PFSK-1 (cell line): ENCODE data around the gene PIK3C3. TPM values are rescaled to one million over a fixed set of nuclear protein-coding genes. Genes with fewer than 3 reads are reported as not detected.

Experiments
- FOXP2 ChIP-seq: optimal IDR thresholded peaks from 2 replicates; pipeline ENCODE3; 2011; ENCODE audit warnings: borderline replicate concordance, control low read depth, inconsistent platforms; ENCODE audit not compliant: insufficient read depth; ENCODE audit errors: extremely low read length, extremely low read depth
- POLR2AphosphoS5 ChIP-seq: IDR thresholded peaks from 2 replicates; pipeline ENCODE4 v1.6.1; 2012; ENCODE audit warnings: low read depth, mild to moderate bottlenecking, control low read depth, low read length, moderate library complexity
- REST ChIP-seq, 2 experiments: IDR thresholded peaks; 2 replicates each; pipeline versions ENCODE4 v1.6.1 to v1.8.0; 2011 to 2012; ENCODE audit warnings: low read depth in 2 of 2, low read length in 2 of 2, control low read depth in 1 of 2, inconsistent platforms in 1 of 2, mild to moderate bottlenecking in 1 of 2, moderate library complexity in 1 of 2; ENCODE audit not compliant: insufficient read depth in 1 of 2
- SIN3A ChIP-seq: IDR thresholded peaks from 2 replicates; pipeline ENCODE4 v1.6.1; 2012; ENCODE audit warnings: mild to moderate bottlenecking, low read length, moderate library complexity, borderline replicate concordance; ENCODE audit not compliant: insufficient read depth
- TAF1 ChIP-seq: IDR thresholded peaks from 2 replicates; pipeline ENCODE4 v1.6.1; 2012; ENCODE audit warnings: low read length, control low read depth, borderline replicate concordance; ENCODE audit not compliant: insufficient read depth
- polyA plus RNA-seq: library from polyadenylated mRNA; unstranded; fragments of >200 nt; gene quantifications from one replicate; pipeline ENCODE4 v1.2.1, GENCODE V29; 2012; ENCODE audit warnings: low read depth, missing spikeins; ENCODE audit not compliant: insufficient read length

The PIK3C3 gene
- 9.7 TPM for polyA plus RNA-seq

GRCh38 chr18:41954827-41955613 lies at the start of gene PIK3C3:
Gene PIK3C3 (plus strand): TSS chr18:41955234. CDS start chr18:41955292, 58 bp downstream.
- TF ChIP-seq FOXP2 = no peak
- TF ChIP-seq POLR2AphosphoS5 = peak; percentile 47; the same call in 1 of the 2 replicates
- no peak for TF ChIP-seq REST (IDR thresholded peaks at IDR 0.05; ENCODE audit: insufficient read depth in 1 of 2, low read depth in 2 of 2, low read length in 2 of 2)
- TF ChIP-seq SIN3A = no peak
- TF ChIP-seq TAF1 = no peak

DNA sequence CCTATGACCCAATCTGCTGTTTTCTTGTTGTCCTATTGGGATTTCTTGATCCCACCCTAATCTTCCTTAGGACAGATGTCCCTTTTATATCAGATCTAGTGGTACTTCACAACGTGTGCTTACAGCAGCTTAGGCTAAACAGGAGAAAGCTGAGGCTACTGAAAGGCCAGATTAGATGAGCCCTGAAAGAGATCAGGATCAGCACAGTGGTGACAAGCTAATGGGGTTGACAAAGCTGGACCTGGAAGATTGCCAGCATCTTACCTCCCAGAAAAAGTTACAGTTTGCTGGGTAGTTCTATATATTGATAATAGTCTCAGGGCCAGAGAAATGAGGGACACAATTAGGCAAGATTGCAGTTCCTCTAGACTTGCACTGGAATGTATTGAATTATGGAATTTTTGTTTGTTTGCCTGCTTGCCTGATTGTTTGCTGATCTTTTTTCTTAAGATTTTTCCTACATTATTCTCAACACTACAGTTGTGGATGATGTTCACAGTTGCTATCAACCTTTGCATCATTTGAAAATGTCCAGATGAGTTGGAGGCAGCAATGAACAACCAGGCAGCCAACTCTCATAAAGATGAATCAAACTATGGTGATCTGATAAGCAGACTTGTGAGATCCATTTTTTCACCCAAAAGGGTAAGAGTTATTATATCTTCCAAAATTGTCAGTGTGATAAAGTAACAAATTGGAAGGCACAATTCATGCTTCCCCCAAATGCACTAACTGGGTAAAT lies 49.1 kb upstream of the PIK3C3 start:
- no peak for TF ChIP-seq REST (IDR thresholded peaks at IDR 0.05; ENCODE audit: insufficient read depth in 1 of 2, low read depth in 2 of 2, low read length in 2 of 2)
- TF ChIP-seq POLR2AphosphoS5 = no peak
- TF ChIP-seq SIN3A = no peak
- no peak for TF ChIP-seq TAF1

DNA sequence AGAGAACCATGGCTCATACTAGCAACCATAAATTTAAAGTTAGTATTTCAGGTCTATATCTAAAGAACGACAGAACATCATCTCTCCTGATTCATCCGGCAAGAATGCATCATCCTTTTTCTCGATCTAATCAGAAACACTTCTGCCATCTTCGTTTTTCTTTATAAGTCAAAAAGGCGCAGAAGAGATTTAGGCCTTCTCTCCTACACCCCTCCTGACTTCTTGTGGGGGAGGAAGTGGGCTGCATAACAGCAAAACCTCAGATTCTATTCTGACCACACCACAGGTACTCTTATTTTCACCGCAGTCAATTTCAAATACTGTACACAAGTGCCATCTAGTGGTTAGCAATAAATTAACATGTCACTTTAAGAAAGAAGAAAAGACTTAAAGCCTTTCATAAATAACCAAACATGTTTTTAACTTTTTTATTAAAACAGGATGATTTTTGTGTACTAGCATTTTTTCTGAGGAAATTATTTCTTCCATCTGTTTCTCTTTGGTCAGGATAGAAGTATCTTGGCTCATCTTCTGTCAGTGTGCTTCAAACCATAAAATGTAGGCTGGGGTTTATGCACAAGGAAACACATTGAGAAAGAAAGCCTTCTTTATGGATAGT lies 48.4 kb upstream of the PIK3C3 start:
- no peak for TF ChIP-seq POLR2AphosphoS5
- TF ChIP-seq TAF1 = no peak
- TF ChIP-seq FOXP2 = no peak
- no peak for TF ChIP-seq SIN3A
- no peak for TF ChIP-seq REST (IDR thresholded peaks at IDR 0.05; ENCODE audit: insufficient read depth in 1 of 2, low read depth in 2 of 2, low read length in 2 of 2)

- TF ChIP-seq FOXP2 = no peak
- TF ChIP-seq REST (IDR thresholded peaks at IDR 0.05; ENCODE audit: insufficient read depth in 1 of 2, low read depth in 2 of 2, low read length in 2 of 2) = no peak
- no peak for TF ChIP-seq SIN3A
- TF ChIP-seq POLR2AphosphoS5 = no peak
- no peak for TF ChIP-seq TAF1
Measured at GRCh38 chr18:41917181-41917580, 37.9 kb upstream of the PIK3C3 start.
